ENCODE data around the gene TSGA10IP.

Gene TSGA10IP

GRCh38 chr11:65952052-65952521, 6.8 kb downstream of the TSGA10IP start:
- no peak overlapping the region for H3K23ac ChIP-seq (ENCODE audit: low read length)
- H4K5ac ChIP-seq (ENCODE audit: low read length): no peak overlapping the region
- no peaks in the 10 kb centered on the region for H3K79me2 ChIP-seq (ENCODE audit: control insufficient read depth, insufficient read depth, low read length)
- H4K8ac ChIP-seq (ENCODE audit: low read depth, low read length): no peak overlapping the region
- H3K4ac ChIP-seq (ENCODE audit: low read depth, low read length): no peak overlapping the region
- no peak overlapping the region for H2BK15ac ChIP-seq (replicated peaks; ENCODE audit: low read depth)
- H3K4me2 ChIP-seq (ENCODE audit: low read length): no peak overlapping the region
- no peak overlapping the region for H2BK5ac ChIP-seq (ENCODE audit: low read length)
- no peak overlapping the region for H2BK120ac ChIP-seq (ENCODE audit: low read depth, low read length)
- no peak overlapping the region for H3K56ac ChIP-seq (ENCODE audit: low read length)
- H3K4me3 ChIP-seq (ENCODE audit: low read length): no peak overlapping the region
- no peaks in the 10 kb centered on the region for H3K79me1 ChIP-seq (ENCODE audit: low read length)
- no peak overlapping the region for H3K18ac ChIP-seq (ENCODE audit: low read length)
- H3K9ac ChIP-seq (ENCODE audit: low read length): no peak overlapping the region
- WGBS (ENCODE audit: extremely low coverage, insufficient coverage, low lambda C conversion rate): no CpG with 5 or more reads among the region's 6 CpGs
- no peaks in the 10 kb centered on the region for H3K36me3 ChIP-seq (ENCODE audit: control insufficient read depth, insufficient read depth, low read length)
- no peak overlapping the region for H3K27ac ChIP-seq (ENCODE audit: low read depth, low read length)
- no peaks in the 10 kb centered on the region for H3K27me3 ChIP-seq (ENCODE audit: insufficient read depth, low read length, poor library complexity)
- DNase-seq: no peak
- no peak overlapping the region for H2AK5ac ChIP-seq (ENCODE audit: low read length)
- H3K4me1 ChIP-seq (ENCODE audit: control insufficient read depth, low read depth, low read length): no peaks in the 10 kb centered on the region

- Histone ChIP-seq H3K79me1 (ENCODE audit: low read length) (no peaks in the 10 kb centered on the region), H4K5ac (ENCODE audit: low read length) (no peak overlapping the region), H3K4ac (ENCODE audit: low read depth, low read length) (no peak overlapping the region), H4K8ac (ENCODE audit: low read depth, low read length) (no peak overlapping the region), H3K79me2 (ENCODE audit: control insufficient read depth, insufficient read depth, low read length) (no peaks in the 10 kb centered on the region), H2BK15ac (replicated peaks; ENCODE audit: low read depth) (no peak overlapping the region), H3K36me3 (ENCODE audit: control insufficient read depth, insufficient read depth, low read length) (no peaks in the 10 kb centered on the region), H3K27ac (ENCODE audit: low read depth, low read length) (no peak overlapping the region), H3K18ac (ENCODE audit: low read length) (no peak overlapping the region), H3K4me1 (ENCODE audit: control insufficient read depth, low read depth, low read length) (no peaks in the 10 kb centered on the region), H3K9ac (ENCODE audit: low read length) (no peak overlapping the region), H3K4me3 (ENCODE audit: low read length) (no peak overlapping the region), H3K27me3 (ENCODE audit: insufficient read depth, low read length, poor library complexity) (no peaks in the 10 kb centered on the region), H3K23ac (ENCODE audit: low read length) (no peak overlapping the region), H3K4me2 (ENCODE audit: low read length) (no peak overlapping the region), H2BK120ac (ENCODE audit: low read depth, low read length) (no peak overlapping the region), H3K56ac (ENCODE audit: low read length) (no peak overlapping the region), H2AK5ac (ENCODE audit: low read length) (no peak overlapping the region), H2BK5ac (ENCODE audit: low read length) (no peak overlapping the region)
- WGBS (ENCODE audit: extremely low coverage, insufficient coverage, low lambda C conversion rate): no CpG with 5 or more reads among the region's 20 CpGs
- no peak for DNase-seq
These were observed 8.2 kb downstream of the TSGA10IP start for GRCh38 chr11:65953471-65953870.

- no peak overlapping the region for H3K56ac ChIP-seq (ENCODE audit: low read length)
- H3K4me1 ChIP-seq (ENCODE audit: control insufficient read depth, low read depth, low read length): no peaks in the 10 kb centered on the region
- H3K27me3 ChIP-seq (ENCODE audit: insufficient read depth, low read length, poor library complexity): no peaks in the 10 kb centered on the region
- no peak overlapping the region for H4K8ac ChIP-seq (ENCODE audit: low read depth, low read length)
- no CpG with 5 or more reads among the region's 8 CpGs for WGBS (ENCODE audit: extremely low coverage, insufficient coverage, low lambda C conversion rate)
- no peak overlapping the region for H3K4ac ChIP-seq (ENCODE audit: low read depth, low read length)
- H3K9ac ChIP-seq (ENCODE audit: low read length): no peak overlapping the region
- H3K27ac ChIP-seq (ENCODE audit: low read depth, low read length): no peak overlapping the region
- no peak overlapping the region for H2BK15ac ChIP-seq (replicated peaks; ENCODE audit: low read depth)
- no peak for DNase-seq
- H3K18ac ChIP-seq (ENCODE audit: low read length): no peak overlapping the region
- no peak overlapping the region for H3K23ac ChIP-seq (ENCODE audit: low read length)
- H3K79me2 ChIP-seq (ENCODE audit: control insufficient read depth, insufficient read depth, low read length): no peaks in the 10 kb centered on the region
- H3K4me3 ChIP-seq (ENCODE audit: low read length): no peak overlapping the region
- no peak overlapping the region for H2BK5ac ChIP-seq (ENCODE audit: low read length)
- no peak overlapping the region for H3K4me2 ChIP-seq (ENCODE audit: low read length)
- no peaks in the 10 kb centered on the region for H3K36me3 ChIP-seq (ENCODE audit: control insufficient read depth, insufficient read depth, low read length)
- no peak overlapping the region for H4K5ac ChIP-seq (ENCODE audit: low read length)
- no peaks in the 10 kb centered on the region for H3K79me1 ChIP-seq (ENCODE audit: low read length)
- no peak overlapping the region for H2AK5ac ChIP-seq (ENCODE audit: low read length)
- no peak overlapping the region for H2BK120ac ChIP-seq (ENCODE audit: low read depth, low read length)
These were observed 9.5 kb downstream of the TSGA10IP start for GRCh38 chr11:65954771-65955170.

- Histone ChIP-seq H3K27me3 (ENCODE audit: insufficient read depth, low read length, poor library complexity) (no peaks in the 10 kb centered on the region), H2BK15ac (replicated peaks; ENCODE audit: low read depth) (no peak overlapping the region), H2AK5ac (ENCODE audit: low read length) (no peak overlapping the region), H3K36me3 (ENCODE audit: control insufficient read depth, insufficient read depth, low read length) (no peaks in the 10 kb centered on the region), H3K27ac (ENCODE audit: low read depth, low read length) (no peak overlapping the region), H3K4me2 (ENCODE audit: low read length) (no peak overlapping the region), H3K4ac (ENCODE audit: low read depth, low read length) (no peak overlapping the region), H3K56ac (ENCODE audit: low read length) (no peak overlapping the region), H3K79me2 (ENCODE audit: control insufficient read depth, insufficient read depth, low read length) (peaks cover 13% of the 10 kb centered on the region), H2BK5ac (ENCODE audit: low read length) (no peak overlapping the region), H3K79me1 (ENCODE audit: low read length) (peaks cover 12% of the 10 kb centered on the region), H4K5ac (ENCODE audit: low read length) (no peak overlapping the region), H3K4me1 (ENCODE audit: control insufficient read depth, low read depth, low read length) (peaks cover 6% of the 10 kb centered on the region), H3K9ac (ENCODE audit: low read length) (no peak overlapping the region), H2BK120ac (ENCODE audit: low read depth, low read length) (no peak overlapping the region), H3K18ac (ENCODE audit: low read length) (no peak overlapping the region), H3K23ac (ENCODE audit: low read length) (no peak overlapping the region), H3K4me3 (ENCODE audit: low read length) (no peak overlapping the region), H4K8ac (ENCODE audit: low read depth, low read length) (no peak overlapping the region)
- no peak for DNase-seq
- no CpG with 5 or more reads among the region's 4 CpGs for WGBS (ENCODE audit: extremely low coverage, insufficient coverage, low lambda C conversion rate)
These were observed 13.0 kb downstream of the TSGA10IP start for GRCh38 chr11:65958291-65958690.

- Histone ChIP-seq H4K8ac (ENCODE audit: low read depth, low read length) (no peak overlapping the region), H4K5ac (ENCODE audit: low read length) (no peak overlapping the region), H2AK5ac (ENCODE audit: low read length) (no peak overlapping the region), H3K18ac (ENCODE audit: low read length) (no peak overlapping the region), H3K56ac (ENCODE audit: low read length) (peak overlapping the region; percentile 10), H3K4ac (ENCODE audit: low read depth, low read length) (no peak overlapping the region), H3K9ac (ENCODE audit: low read length) (no peak overlapping the region), H2BK15ac (replicated peaks; ENCODE audit: low read depth) (no peak overlapping the region), H3K4me3 (ENCODE audit: low read length) (no peak overlapping the region), H3K23ac (ENCODE audit: low read length) (no peak overlapping the region), H3K27ac (ENCODE audit: low read depth, low read length) (no peak overlapping the region), H3K4me2 (ENCODE audit: low read length) (no peak overlapping the region), H3K79me1 (ENCODE audit: low read length) (peaks cover 14% of the 10 kb centered on the region), H3K27me3 (ENCODE audit: insufficient read depth, low read length, poor library complexity) (no peaks in the 10 kb centered on the region), H3K36me3 (ENCODE audit: control insufficient read depth, insufficient read depth, low read length) (no peaks in the 10 kb centered on the region), H3K79me2 (ENCODE audit: control insufficient read depth, insufficient read depth, low read length) (peaks cover 15% of the 10 kb centered on the region), H2BK120ac (ENCODE audit: low read depth, low read length) (no peak overlapping the region), H3K4me1 (ENCODE audit: control insufficient read depth, low read depth, low read length) (peaks cover 6% of the 10 kb centered on the region), H2BK5ac (ENCODE audit: low read length) (no peak overlapping the region)
- no peak for DNase-seq
- WGBS (ENCODE audit: extremely low coverage, insufficient coverage, low lambda C conversion rate): no CpG with 5 or more reads among the region's 17 CpGs
These were observed 13.6 kb downstream of the TSGA10IP start for GRCh38 chr11:65958774-65959420.

GRCh38 chr11:65960824-65961266, 15.6 kb downstream of the TSGA10IP start:
- no CpG with 5 or more reads among the region's 16 CpGs for WGBS (ENCODE audit: extremely low coverage, insufficient coverage, low lambda C conversion rate)
- Histone ChIP-seq H3K56ac (ENCODE audit: low read length) (peak overlapping the region; percentile 99), H3K4me1 (ENCODE audit: control insufficient read depth, low read depth, low read length) (peaks cover 6% of the 10 kb centered on the region), H2AK5ac (ENCODE audit: low read length) (no peak overlapping the region), H3K79me2 (ENCODE audit: control insufficient read depth, insufficient read depth, low read length) (peaks cover 19% of the 10 kb centered on the region), H2BK5ac (ENCODE audit: low read length) (no peak overlapping the region), H2BK15ac (replicated peaks; ENCODE audit: low read depth) (no peak overlapping the region), H3K27me3 (ENCODE audit: insufficient read depth, low read length, poor library complexity) (no peaks in the 10 kb centered on the region), H3K9ac (ENCODE audit: low read length) (peak overlapping the region; percentile 97), H3K23ac (ENCODE audit: low read length) (no peak overlapping the region), H4K5ac (ENCODE audit: low read length) (no peak overlapping the region), H3K79me1 (ENCODE audit: low read length) (peaks cover 20% of the 10 kb centered on the region), H3K4ac (ENCODE audit: low read depth, low read length) (peak overlapping the region; percentile 6), H3K27ac (ENCODE audit: low read depth, low read length) (peak overlapping the region; percentile 83), H3K36me3 (ENCODE audit: control insufficient read depth, insufficient read depth, low read length) (peaks cover 4% of the 10 kb centered on the region), H4K8ac (ENCODE audit: low read depth, low read length) (peak overlapping the region; percentile 95), H3K18ac (ENCODE audit: low read length) (no peak overlapping the region), H3K4me3 (ENCODE audit: low read length) (peak overlapping the region; percentile 74), H2BK120ac (ENCODE audit: low read depth, low read length) (no peak overlapping the region), H3K4me2 (ENCODE audit: low read length) (peak overlapping the region; percentile 85)
- no peak for DNase-seq
